HG03135 (cell line): Measurements from ENCODE around the gene RALB.
A peak's percentile ranks its signal among the peaks of the same experiment; 100 is the strongest.

ENCODE experiments used
- ATAC-seq: cut with Tn5 transposase; IDR thresholded peaks from one replicate; pipeline ENCODE4 v1.9.1; 2021; ENCODE audit warnings: mild to moderate bottlenecking, moderate library complexity; ENCODE audit not compliant: unreplicated experiment

Gene RALB, protein sequence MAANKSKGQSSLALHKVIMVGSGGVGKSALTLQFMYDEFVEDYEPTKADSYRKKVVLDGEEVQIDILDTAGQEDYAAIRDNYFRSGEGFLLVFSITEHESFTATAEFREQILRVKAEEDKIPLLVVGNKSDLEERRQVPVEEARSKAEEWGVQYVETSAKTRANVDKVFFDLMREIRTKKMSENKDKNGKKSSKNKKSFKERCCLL

GRCh38 chr2:120252225-120253020 is at the start of gene RALB:
Gene RALB, plus strand, starts transcription at chr2:120252852. Its CDS starts 25,813 bp downstream, at chr2:120278665.
- peak; percentile 95 for ATAC-seq

- ATAC-seq = no peak
Measured at GRCh38 chr2:120203251-120204021, 49.2 kb upstream of the RALB start.

- ATAC-seq = no peak
Measured at GRCh38 chr2:120204022-120204405, 48.6 kb upstream of the RALB start.

GRCh38 chr2:120204417-120204816 is 48.2 kb upstream of the RALB start:
- no peak for ATAC-seq

- no peak for ATAC-seq
Measured at GRCh38 chr2:120204945-120205670, 47.5 kb upstream of the RALB start.

GRCh38 chr2:120206022-120206581 is 46.5 kb upstream of the RALB start:
- no peak for ATAC-seq

GRCh38 chr2:120208381-120209353 is 44.0 kb upstream of the RALB start:
- no peak for ATAC-seq

GRCh38 chr2:120209427-120210269 is 43.0 kb upstream of the RALB start:
- no peak for ATAC-seq

DNA sequence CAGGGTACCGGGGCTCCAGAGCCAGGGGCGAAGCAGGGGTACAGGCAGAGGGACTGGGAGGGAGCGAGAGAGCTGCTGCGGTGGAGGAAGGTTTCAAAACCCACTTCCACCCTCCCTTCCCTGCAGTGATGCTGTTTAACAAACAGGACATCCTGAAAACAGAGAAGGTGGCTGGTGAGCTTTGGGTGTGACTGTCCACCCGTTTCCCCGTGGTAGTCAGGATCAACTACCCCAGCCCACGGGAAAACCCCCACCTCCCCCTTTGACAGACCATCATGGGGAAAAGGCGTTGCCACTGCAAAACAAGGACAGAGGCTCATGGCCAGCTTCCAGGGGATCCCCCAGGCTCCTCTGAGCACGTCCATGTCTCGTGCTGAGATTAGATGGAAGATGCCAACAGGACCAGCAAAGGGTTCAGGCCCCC is 42.4 kb upstream of the RALB start:
- ATAC-seq = no peak

GRCh38 chr2:120218181-120218580 is 34.5 kb upstream of the RALB start:
- ATAC-seq = no peak

GRCh38 chr2:120219291-120219690 is 33.4 kb upstream of the RALB start:
- ATAC-seq = no peak

- no peak for ATAC-seq
Measured at GRCh38 chr2:120219766-120220165, 32.9 kb upstream of the RALB start.

GRCh38 chr2:120220756-120221155 is 31.9 kb upstream of the RALB start:
- ATAC-seq = no peak

GRCh38 chr2:120221616-120222015 is 31.0 kb upstream of the RALB start:
- ATAC-seq = no peak

DNA sequence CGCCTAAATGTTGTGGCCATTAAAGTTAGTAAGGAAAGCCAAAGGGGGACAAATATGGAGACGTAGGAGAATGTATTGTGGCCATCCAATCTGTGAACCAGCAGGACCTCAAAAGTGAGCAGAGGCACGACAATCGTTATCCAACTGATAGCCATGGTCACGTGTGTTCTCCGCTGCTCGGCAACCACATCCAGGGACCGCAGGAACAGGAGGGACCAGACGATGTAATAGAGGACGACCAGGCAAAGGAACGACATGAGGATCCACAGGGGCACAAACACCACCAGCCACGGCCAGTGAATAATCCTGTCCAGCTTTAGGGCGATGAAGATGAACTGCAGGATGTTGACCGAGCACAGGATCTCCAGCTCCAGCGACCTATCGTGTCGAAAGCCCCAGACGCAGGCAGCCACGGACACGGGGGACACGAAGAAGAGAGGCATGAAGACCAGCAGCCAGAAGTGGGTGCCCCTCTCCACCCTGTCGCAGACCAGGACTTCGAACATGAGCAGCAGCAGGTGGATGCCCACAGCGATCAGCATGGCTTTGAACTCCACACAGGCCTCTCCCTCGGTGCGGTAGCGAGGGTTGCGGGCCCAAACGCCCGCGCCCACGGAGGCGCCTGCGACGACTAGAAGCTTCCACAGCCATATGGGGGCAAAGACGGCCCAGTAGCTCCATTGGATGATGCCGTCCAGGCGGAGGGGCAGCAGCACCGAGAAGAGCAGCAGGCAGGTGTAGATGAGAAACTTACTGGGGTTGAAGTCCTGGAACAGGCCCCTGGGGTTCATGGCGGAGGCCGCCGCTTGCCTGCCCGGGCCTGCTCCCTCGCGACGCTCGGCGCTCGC is 30.2 kb upstream of the RALB start:
- ATAC-seq = no peak

DNA sequence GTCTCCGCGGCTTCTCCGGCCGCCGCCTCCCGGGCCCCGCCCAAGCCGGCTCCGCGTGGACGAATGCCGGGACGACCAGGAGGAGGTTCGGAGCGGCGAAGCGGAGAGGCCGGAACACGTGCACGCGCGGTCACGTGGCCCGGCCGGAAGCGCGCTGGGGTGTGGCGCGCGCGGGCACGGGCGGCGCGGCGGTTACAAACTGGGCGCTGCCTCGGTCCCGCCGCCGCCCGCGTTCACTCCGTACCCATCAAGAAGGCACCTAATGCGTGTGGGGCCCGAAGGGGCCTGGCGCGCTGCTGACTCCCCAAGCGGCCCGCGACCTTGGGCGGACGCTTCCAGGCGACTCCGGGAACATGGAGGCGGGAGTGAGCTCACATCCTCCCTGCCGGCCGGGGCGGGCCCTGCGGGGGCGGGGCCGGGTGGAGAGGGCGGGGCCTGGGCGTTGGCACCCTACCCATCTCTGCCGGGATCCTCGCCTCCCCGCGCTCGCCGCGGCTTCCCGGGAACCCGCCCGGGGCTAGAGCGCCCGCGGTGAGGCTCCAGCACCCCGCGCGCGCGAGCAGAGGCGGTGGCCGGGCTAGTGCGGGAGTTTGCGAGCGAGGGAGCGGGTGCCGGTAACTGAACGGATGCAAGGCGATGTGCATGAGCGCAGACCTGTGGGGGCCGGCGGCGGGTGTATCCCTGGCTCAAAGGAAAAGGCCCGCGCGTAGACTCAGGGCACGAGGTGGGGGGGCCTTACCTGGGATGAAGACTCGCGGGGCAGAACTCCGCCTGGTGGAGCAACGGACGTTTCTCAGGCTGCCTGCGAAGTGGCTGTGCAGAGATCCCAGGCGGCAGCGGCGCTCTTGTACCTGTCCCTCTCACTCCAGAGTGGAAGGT is 29.4 kb upstream of the RALB start, which contains the start of gene TMEM185B:
Gene TMEM185B, minus strand, starts transcription at position 367 of the 879 bp plus-strand sequence. CDS start 424 bp downstream, outside the sequence.
- peak; percentile 84 for ATAC-seq

DNA sequence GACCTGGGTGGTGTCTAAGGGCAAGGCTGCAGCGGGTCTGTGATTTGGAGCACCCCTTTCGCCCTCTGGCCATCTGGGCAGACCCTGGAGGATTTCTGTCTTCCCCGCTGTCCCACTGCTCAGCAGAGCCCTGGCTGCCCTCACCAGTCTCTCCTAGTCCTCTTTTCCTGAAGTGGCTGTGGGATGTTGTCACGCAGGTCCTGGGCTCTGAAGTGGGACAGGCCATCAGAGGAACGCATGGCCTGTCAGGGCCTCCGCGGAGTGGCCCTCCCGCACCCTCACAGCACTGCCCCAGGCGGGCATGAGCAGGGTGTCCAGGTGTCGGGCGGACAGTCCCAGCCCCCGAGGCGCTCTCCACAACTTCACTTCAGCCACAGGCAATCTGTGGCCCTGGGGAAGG is 28.4 kb upstream of the RALB start:
- no peak for ATAC-seq
